NOMO-1 treated with dmso at 0.1 percent for 144 hours (cell line): ENCODE measurements around the gene TEC.
"Not testable (repeated sequence)": the region's sequence is repeated elsewhere in the genome, so short reads cannot be mapped to it uniquely, and the experiment has no call there.

Source experiments
- DNase-seq: peaks from one replicate; lab custom pipeline; 2025; ENCODE audit not compliant: unreplicated experiment; lab: John Stamatoyannopoulos, UW

TEC gene

DNA sequence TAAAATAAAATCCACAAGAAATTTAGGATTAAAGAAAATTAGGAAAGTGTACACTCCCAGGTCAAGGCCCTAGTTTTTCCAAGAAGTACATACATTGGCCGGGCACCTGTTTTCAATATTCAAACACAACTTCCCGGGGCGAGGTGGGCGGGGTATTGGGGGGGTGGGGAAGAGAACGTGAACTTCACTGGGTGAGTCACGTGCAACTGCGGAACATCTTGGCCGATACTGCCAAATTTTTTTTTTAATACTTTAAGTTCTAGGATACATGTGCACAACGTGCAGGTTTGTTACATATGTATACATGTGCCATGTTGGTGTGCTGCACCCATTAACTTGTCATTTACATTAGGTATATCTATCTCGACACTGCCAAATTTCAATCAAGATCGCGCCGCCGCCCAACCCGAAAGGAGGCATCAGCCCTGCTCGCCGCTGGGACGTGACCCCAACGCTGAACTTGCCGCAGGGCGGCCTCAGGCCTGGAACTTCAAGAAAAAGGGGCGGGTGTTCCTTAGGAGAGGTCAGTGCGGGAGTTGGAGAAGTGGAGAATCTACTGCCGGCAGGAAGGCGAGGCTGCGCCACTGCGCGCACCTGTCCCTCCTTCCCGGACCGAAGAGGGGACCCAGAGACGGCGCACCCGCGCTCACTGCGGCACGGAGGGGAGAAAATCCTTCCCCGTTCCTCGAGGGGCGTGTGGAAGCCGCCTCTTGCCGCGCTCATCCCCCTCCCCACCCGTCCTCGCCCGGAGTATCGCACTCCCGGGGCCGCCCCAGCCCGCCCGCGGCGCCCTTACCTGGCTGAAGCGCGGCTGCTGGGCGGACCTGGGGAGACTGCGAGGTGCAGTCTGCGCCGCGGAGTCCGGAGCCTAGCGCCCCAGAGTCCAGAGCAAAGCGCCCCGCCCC lies at the start of gene TEC:
Gene TEC, minus strand, starts transcription at position 883 of the 905 bp plus-strand sequence. CDS start 41,224 bp downstream, outside the sequence.
- DNase-seq: peak; percentile 52

DNA sequence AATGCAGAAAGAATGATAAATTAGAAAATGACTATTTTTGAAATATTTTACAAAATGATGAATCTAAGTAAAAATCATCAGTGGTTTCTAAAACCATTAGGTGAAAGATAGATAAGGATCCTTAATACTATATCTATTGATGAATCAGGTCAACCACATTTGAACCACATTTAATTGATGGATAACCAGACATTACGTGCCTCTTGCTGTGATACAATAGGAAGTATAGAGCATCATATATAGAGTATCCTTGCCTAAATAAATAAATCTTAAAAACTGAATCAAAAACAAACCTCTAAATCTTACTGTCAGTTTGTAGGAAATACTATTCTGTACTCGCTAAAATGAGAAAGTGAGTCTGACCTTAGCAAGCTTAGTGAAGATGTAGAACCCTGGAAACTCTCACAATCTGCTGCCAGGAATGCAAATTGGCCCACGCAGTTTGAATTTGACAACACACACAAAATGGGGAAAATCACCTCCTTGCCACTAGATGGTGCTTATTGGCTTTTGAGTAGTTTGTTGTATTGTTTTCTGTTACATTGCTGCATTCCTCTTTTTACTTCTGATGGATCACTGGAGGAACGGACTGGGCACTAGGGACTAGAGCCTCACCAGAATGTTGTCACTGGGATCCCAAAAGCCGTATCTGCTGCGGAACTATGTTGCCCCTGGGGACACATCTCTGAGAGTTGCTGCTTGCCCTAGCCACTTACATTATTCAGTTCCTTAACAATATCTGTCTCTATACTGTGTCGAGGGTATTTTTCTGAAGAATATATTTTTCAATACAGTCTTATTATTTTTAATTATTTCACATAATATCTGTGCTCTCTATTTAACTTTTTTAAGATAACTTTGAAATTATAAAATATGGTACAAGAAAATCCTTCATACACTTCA lies 46.3 kb upstream of the TEC start:
- no peak for DNase-seq

DNA sequence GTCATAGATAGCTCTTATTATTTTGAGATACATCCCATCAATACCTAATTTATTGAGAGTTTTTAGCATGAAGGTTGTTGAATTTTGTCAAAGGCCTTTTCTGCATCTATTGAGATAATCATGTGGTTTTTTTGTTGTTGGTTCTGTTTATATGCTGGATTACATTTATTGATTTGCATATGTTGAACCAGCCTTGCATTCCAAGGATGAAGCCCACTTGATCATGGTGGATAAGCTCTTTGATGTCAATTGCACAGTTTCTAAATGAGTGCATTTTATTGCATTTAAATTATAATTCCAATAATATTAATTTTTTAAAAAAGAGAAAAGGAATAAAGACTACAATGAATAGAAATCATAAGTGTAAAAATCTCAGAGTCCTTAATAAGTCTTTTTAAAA lies 45.1 kb upstream of the TEC start:
- DNase-seq: not testable (repeated sequence)

DNA sequence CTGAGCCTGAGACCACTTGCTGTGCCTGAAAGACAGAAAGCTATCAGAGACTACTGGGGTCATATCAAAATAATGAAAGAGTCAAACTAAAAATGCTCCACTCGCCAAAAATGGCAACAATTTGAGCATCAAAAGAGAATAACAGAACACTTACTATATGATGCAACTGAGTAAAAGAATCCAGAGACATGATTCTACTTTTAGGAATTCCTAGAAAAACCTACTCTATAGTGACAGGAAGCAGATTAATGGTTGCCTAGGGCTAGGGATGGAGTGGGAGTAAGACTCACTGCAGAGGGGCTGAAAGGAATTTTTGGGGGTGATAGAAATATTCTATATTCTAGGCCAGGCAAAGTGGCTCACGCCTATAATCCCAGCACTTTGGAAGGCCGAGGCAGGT lies 42.3 kb upstream of the TEC start:
- DNase-seq: no peak

DNA sequence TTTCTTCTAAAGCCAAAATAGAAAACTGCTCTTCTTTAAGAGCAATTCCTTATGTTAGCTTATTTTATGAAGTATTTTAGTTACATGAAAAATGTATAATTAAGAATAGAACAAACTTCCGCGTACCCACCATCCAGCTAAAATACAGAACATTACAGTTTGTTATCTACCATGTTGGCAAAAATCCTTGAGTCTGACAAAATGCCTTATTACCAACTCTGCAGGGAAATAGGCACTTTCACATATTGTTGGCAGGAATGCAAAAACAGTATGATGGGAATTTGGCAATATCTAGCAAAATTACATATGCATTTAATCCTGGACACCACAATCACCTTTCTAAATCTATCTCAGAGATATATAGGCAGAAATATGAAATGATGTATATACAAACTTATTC lies 39.3 kb upstream of the TEC start:
- DNase-seq: no peak

DNA sequence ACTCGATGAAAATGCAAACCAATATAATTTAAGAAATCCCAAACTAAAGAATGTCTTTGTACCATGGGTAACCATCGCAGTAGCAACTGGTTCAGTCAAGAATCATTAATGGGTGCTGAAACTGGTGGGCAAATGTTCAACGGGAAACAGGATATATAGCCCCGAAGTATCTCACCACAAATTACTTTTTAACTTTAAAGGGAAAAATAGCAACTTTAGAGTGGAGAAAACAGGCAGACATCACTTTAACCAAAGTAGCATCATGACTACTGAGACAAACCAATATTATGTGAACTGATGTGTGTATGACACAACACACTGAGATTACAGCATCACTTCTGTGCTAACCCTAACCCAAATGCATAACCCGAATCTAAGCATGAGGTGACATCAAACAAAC lies 37.9 kb upstream of the TEC start:
- DNase-seq: no peak

DNA sequence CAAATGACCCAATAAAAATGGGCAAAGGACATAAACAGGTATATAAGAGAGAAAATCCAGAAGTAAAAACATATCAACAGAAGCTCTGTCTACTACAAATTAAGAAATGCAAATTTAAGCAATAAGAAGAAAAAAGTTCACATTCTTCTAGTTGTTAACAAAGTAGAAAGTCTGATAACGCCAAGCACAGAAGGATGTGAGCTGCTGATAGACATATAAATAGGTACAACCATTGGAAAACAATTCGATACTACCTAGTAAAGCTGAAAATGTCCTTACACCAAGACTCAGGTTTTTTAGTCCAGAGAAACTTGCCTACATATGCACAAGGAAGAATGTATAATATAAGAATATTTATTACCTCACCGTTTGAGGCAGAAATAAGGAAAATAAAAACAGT lies 35.9 kb upstream of the TEC start:
- no peak for DNase-seq

DNA sequence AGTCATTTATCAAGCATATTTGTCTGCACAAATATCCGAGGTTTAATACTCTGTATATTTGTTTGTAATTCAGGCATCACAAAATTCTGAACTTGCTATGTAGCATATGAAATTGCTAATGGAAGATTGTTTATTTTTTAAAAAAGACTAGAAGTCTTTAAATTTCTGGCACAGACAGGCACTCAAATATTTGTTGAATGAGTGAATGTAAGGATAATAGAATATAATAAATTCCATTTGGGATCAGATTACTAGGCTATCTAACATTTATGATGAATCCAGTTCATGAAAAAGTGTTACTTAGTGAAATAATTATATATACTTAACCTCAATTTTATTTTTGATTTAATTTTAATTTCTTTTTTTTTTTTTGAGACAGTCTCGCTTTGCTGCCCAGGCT lies 30.4 kb upstream of the TEC start:
- DNase-seq: no peak

DNA sequence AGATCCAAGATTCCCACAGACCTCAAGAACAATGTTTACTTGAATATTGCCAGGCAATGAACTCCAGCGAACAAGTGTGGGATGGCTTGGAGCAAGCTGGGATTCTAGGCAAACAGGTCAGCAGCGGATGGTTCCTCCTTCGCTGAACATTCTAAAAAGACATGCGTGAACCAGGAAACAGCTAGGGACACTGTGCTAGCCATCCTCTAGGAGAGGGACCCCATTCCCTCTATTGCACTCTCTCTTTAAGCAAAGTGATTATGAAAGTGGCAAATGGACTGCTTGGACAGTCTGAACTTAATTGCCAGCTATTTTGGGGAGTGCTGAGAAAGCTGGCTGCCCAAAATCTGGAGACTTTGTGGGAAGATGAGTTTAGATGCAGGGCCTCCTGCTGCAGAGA lies 29.9 kb upstream of the TEC start:
- DNase-seq: no peak

DNA sequence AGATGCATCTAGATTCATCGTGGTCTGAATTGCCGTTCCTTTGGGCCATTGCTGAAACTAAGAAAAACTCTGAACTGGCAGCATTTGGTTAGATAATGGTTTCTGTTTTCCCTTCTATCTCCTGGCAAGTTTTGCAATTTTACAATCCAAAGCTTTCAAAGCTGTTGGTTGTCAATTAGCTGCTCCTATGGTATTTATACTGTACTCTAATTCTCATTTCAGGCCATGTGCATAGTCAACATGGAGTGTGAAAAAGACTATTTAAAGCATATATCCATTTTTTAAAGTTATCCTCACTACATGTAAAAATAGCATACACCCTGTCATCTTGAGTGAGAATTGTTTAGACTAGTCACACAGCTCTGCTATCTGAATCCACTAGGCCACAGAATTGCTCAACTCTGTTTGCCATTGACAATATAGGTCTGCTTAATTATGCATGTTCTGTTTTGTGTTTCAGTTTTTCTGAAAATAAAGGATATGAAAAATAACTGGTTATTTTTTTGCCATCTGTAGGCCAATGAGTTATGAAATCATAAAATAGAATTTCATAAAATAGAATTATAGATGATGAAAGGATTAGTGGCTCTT lies 27.7 kb upstream of the TEC start:
- no peak for DNase-seq

DNA sequence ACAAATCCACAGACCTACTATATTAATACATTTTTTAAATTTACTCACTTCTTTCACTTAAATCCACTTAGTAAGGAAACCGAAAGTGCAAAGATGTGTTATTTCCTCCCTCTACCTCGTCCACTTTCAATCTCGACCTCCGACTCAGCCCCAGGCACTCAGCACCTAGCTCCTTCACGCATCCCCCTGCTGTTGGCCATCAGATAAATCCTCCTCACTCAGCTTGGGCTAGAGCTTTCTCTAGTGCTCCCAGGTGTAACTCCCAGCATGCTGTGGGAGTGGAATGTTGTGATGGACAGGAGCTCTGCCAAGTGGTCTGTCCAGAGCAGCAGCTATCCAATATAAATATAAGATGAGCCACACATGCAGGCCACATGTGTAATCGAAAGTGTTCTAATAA lies 26.7 kb upstream of the TEC start:
- no peak for DNase-seq

DNA sequence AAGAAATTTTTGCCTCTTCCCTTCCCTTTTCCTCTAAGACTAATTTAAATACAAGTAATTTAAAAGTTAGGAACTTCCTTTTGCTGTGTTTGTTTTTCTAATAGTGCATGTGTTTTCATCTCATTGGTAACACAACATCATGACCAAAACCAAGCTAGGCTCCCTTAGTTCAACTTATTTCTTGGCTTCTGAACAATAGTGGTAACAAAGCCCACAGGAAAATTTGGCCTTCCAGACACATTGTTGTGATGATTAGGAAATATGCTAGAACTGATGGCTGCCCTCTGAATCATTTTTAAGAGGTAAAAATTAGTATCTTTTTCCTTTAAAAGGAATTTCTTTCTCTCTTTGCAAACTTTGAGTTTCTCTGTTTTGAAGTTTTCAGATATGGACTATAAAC lies 25.5 kb upstream of the TEC start:
- DNase-seq: no peak

DNA sequence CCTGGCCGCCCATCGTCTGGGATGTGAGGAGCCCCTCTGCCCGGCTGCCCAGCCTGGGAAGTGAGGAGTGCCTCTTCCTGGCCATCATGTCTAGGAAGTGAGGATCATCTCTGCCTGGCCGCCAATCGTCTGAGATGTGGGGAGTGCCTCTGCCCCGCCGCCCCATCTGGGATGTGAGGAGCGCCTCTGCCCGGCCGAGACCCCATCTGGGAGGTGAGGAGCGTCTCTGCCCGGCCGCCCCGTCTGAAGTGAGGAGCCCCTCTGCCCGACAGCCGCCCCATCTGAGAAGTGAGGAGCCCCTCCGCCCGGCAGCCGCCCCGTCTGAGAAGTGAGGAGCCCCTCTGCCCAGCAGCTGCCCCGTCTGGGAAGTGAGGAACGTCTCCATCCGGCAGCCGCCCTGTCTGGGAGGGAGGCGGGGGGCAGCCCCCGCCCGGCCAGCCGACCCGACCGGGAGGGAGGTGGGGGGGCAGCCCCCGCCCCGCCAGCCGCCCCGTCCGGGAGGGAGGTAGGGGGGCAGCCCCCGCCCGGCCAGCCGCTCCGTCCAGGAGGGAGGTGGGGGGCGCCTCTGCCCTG lies 22.7 kb upstream of the TEC start:
- DNase-seq: not testable (repeated sequence)

DNA sequence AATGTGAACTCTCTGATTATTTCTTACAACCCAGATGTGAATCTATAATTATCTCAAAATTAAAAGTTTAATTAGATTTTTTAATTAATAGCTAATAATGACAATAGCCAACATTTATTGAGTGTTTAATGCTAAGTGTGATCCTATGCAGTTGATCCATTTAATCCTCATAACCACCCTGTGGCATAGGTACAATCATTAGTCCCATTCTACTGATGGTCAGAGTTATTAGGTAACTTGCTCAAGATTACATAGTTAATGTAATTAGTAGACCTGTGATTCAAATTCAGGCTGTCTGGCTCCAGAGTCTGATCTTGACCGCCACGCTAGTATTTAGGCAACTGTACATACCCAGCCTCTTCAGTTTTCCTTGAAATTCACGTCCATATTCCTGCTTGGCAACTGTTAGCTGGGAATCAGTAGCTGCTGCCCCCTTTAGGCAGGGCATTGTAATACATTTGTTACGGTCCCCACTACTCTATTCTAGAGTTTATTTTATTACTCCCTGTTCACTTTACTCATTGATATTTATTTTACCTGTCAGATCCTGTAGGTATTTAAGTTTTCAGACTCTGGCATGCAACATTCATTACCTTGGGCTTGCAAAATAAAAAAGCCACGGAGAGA lies 20.6 kb upstream of the TEC start:
- DNase-seq: no peak

DNA sequence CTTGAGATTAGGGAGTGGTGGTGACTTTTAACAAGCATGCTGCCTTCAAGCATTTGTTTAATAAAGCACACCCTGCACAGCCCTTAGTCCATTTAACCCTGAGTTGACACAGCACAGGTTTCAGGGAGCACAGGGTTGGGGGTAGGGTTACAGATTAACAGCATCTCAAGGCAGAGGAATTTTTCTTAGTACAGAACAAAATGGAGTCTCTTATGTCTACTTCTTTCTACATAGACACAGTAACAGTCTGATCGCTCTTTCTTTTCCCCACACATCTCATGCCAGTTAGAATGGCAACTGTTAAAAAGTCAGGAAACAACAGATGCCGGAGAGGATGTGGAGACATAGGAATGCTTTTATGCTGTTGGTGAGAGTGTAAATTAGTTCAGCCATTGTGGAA lies 16.4 kb upstream of the TEC start:
- not testable (repeated sequence) for DNase-seq

DNA sequence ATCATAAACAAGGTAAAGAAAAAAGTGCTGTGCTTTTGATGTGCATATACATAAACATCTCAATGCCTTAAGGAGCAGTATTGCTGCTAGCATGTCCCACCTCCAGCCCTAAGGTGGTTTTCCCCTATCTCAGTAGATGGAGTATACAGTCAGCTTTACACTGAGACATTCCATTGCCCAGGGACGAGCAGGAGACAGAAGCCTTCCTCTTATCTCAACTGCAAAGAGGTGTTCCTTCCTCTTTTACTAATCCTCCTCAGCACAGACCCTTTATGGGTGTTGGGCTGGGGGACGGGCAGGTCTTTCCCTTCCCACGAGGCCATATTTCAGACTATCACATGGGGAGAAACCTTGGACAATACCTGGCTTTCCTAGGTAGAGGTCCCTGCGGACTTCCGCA lies 16.0 kb upstream of the TEC start:
- DNase-seq: not testable (repeated sequence)

DNA sequence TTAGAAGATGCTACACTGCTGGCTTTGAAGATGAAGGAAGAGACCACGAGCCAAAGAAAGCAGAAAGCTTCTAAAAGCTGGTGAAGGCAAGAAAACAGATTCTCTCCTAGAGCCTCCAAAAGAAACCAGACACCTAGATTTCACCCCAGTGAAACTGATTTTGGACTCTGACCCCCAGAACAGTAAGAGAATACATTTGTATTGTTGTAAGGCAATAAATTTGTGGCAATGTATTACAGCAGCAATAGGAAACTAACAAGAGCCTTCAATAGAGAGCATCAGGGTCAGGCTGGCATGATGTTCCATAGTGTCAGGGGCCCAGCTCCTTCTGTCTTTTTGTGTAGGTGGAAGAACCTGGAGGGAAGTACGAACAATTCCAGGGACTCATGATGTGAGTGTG lies 6.0 kb upstream of the TEC start:
- no peak for DNase-seq

DNA sequence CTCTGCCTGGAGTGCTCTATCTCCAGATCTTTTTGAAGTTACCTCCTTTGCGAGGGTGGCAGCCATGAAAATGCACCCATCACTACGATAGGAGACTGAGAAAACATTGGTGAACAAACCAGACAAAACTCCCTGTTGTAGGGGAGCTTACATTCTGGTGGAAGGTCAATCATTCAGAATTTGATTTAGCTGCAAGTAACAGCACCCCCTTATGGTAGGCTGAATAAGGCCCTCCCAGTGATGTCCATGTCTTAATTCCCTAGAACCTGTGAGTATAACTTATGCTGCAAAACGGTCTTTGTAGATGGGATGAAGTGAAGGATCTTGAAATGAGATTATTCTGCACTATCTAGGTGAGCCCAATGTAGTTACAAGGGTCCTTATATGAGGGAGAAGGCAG lies 5.6 kb upstream of the TEC start:
- no peak for DNase-seq

DNA sequence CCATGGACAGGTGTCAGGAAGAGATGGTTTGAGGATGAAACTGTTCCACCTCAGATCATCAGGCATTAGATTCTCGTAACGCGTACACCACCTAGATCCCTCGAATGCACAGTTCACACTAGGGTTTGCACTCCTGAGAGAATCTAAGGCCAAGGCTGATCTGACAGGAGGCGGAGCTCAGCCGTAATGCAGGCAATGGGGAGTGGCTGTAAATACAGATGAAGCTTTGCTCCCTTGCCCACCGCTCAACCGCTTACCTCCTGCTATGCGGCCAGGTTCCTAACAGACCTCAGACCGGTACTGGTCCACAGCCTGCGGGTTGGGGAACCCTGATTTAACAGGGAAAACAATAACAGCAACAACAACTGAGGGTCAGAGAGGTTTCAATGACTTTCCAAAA lies 2.0 kb upstream of the TEC start:
- DNase-seq: no peak

DNA sequence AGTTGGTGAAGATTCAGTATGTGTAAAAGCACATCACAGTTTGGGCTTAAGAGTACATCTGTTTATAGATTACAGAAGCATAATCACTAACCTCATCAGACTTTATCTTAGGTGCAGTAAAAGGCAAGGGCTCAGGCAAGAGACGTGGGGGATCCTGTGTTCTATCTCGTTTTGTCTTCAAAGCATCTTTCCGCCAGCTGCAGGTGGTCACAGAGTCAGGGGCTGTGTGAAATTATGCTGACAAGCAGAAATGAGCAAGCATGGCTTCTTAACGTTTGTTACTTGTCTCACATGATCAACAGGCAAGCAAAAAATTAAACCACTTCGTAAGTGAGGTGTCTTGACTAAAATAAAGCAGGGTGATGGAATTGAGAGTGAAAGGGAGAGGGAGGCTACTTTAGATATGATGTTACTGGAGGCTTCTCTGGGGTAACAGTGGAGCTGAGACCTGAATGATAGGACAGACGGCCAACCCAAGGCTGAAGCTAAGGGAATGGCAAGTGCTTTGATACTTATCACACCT lies 1.4 kb upstream of the TEC start:
- no peak for DNase-seq

DNA sequence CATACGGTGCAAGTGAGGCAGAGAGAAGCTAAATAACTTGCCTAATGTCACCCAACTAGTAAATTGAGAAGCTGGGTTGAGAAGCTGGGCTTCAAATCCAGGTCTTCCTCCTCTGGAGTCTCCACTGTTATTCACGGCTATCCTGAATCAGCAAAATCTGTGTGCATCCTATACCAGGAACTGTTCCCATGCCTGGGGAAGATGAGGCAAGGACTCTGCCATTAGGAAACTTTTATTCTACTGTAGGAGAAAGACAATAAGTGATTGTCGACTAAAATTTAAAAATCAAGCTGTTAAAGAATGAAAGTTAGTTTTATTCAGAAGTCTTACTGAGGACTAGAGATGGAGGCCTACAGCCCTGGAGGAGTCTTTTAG lies 872 bp upstream of the TEC start:
- DNase-seq: no peak
